HG03469 (cell line): ENCODE results near the gene FAM204A.

ENCODE experiments used
- ATAC-seq: cut with Tn5 transposase; IDR thresholded peaks from one replicate; pipeline ENCODE4 v1.9.1; 2021; ENCODE audit warnings: mild to moderate bottlenecking, moderate library complexity, moderate number of reproducible peaks; ENCODE audit not compliant: unreplicated experiment

Gene FAM204A

GRCh38 chr10:118287076-118287806, 54.9 kb downstream of the FAM204A start:
- ATAC-seq: no peak

GRCh38 chr10:118286051-118286838, 55.9 kb downstream of the FAM204A start:
- ATAC-seq: no peak

GRCh38 chr10:118282670-118283069, 59.5 kb downstream of the FAM204A start:
- no peak for ATAC-seq

- ATAC-seq: no peak
These were observed 63.5 kb downstream of the FAM204A start for GRCh38 chr10:118278649-118279048.

GRCh38 chr10:118277871-118278270, 64.3 kb downstream of the FAM204A start:
- ATAC-seq: no peak

- no peak for ATAC-seq
These were observed 65.4 kb downstream of the FAM204A start for GRCh38 chr10:118276727-118277126.

GRCh38 chr10:118276204-118276603, 65.9 kb downstream of the FAM204A start:
- ATAC-seq: no peak

- ATAC-seq: no peak
These were observed 68.5 kb downstream of the FAM204A start for GRCh38 chr10:118273662-118274061.

GRCh38 chr10:118272767-118273166, 69.4 kb downstream of the FAM204A start:
- no peak for ATAC-seq

- no peak for ATAC-seq
These were observed 69.9 kb downstream of the FAM204A start for GRCh38 chr10:118272149-118272721.

- ATAC-seq: no peak
These were observed 70.5 kb downstream of the FAM204A start for GRCh38 chr10:118271671-118272070.

GRCh38 chr10:118266098-118266748, 75.9 kb downstream of the FAM204A start:
- ATAC-seq: no peak

GRCh38 chr10:118264838-118265470, 77.2 kb downstream of the FAM204A start:
- ATAC-seq: no peak

- ATAC-seq: no peak
These were observed 77.9 kb downstream of the FAM204A start for GRCh38 chr10:118264252-118264651.

GRCh38 chr10:118262538-118262937, 79.6 kb downstream of the FAM204A start:
- ATAC-seq: no peak

- no peak for ATAC-seq
These were observed 82.7 kb downstream of the FAM204A start for GRCh38 chr10:118259288-118259906.

GRCh38 chr10:118258285-118258684, 83.8 kb downstream of the FAM204A start:
- no peak for ATAC-seq

GRCh38 chr10:118256825-118257570, 85.1 kb downstream of the FAM204A start:
- no peak for ATAC-seq

- ATAC-seq: no peak
These were observed 85.9 kb downstream of the FAM204A start for GRCh38 chr10:118256209-118256608.

GRCh38 chr10:118255355-118255754, 86.8 kb downstream of the FAM204A start:
- ATAC-seq: no peak
